ENCODE results near the gene RLN3. TPM values are rescaled to one million over a fixed set of nuclear protein-coding genes. Genes with fewer than 3 reads are reported as not detected.

The RLN3 gene
- total and polyA plus RNA-seq, 2 of the 8 experiments (the other 6 are each of a cell fraction or from before 2014, with no cell fraction given): not detected

- Histone ChIP-seq H3K9me3 (ENCODE audit: insufficient read depth in 2 of 2, low read depth in 1 of 2, low read length in 1 of 2) (no peaks in the 10 kb centered on the region; a peak in 1 of 4 replicates), H3K14ac (ENCODE audit: insufficient read length) (no peak overlapping the region), H3K18ac (ENCODE audit: extremely low read depth, low read length) (no peak overlapping the region), H2BK15ac (ENCODE audit: low read length) (no peak overlapping the region), H2AFZ (ENCODE audit: low read length) (no peak overlapping the region), H3K79me1 (ENCODE audit: low read depth, low read length) (no peaks in the 10 kb centered on the region), H3K4me1 (replicated peaks in 1 of 4; ENCODE audit: control insufficient read depth in 3 of 4, insufficient read depth in 4 of 4, low read length in 3 of 4) (no peaks in the 10 kb centered on the region; a peak in 1 of 7 replicates), H3K4me3 (ENCODE audit: extremely low read depth in 1 of 4, insufficient read depth in 2 of 4, low read depth in 3 of 4, low read length in 4 of 4) (no peak overlapping the region), H3K56ac (replicated peaks; ENCODE audit: insufficient read length, low read depth, low read length) (no peak overlapping the region), H3K36me3 (ENCODE audit: control insufficient read depth in 2 of 4, insufficient read depth in 4 of 4, low read length in 3 of 4) (no peaks in the 10 kb centered on the region), H2BK5ac (ENCODE audit: low read depth, low read length) (no peak overlapping the region), H3K27me3 (replicated peaks in 1 of 4; ENCODE audit: control insufficient read depth in 3 of 4, extremely low read depth in 1 of 4, insufficient read depth in 3 of 4, low read length in 3 of 4) (no peaks in the 10 kb centered on the region), H2AK5ac (ENCODE audit: low read depth, low read length) (no peak overlapping the region), H2BK120ac (replicated peaks; ENCODE audit: low read depth, low read length) (no peak overlapping the region), H3K27ac (ENCODE audit: low read depth, low read length) (no peak overlapping the region), H3K4me2 (ENCODE audit: insufficient read depth in 1 of 2, low read depth in 2 of 2, low read length in 2 of 2) (no peak overlapping the region), H3K9ac (replicated peaks in 1 of 4; ENCODE audit: extremely low read depth in 1 of 4, low read depth in 3 of 4, low read length in 3 of 4) (no peak overlapping the region), H2BK12ac (ENCODE audit: low read depth, low read length) (no peak overlapping the region), H4K20me1 (replicated peaks in 1 of 2; ENCODE audit: control insufficient read depth in 1 of 2, insufficient read depth in 2 of 2, low read length in 2 of 2) (no peaks in the 10 kb centered on the region), H3K79me2 (ENCODE audit: control insufficient read depth in 1 of 2, insufficient read depth in 2 of 2, low read length in 2 of 2) (no peaks in the 10 kb centered on the region), H3K23ac (ENCODE audit: insufficient read length) (no peak overlapping the region), H4K91ac (replicated peaks; ENCODE audit: insufficient read length, low read length) (no peak overlapping the region), H3K23me2 (ENCODE audit: low read depth, low read length) (no peaks in the 10 kb centered on the region; the same call in 1 of the 2 replicates), H4K8ac (ENCODE audit: extremely low read depth, insufficient read depth, low read length) (no peak overlapping the region), H3K4ac (replicated peaks; ENCODE audit: insufficient read length, low read depth, low read length) (no peak overlapping the region), H4K5ac (ENCODE audit: insufficient read length, low read depth, low read length) (no peak overlapping the region), H2BK20ac (ENCODE audit: low read length) (no peak overlapping the region)
- FAIRE-seq: no peak
- ChIA-PET POLR2A (ENCODE audit: partially characterized antibody) (no interaction called here), CTCF (ENCODE audit: partially characterized antibody) (interaction anchor here (1.0 to 9.9 kb wide), 11 partner anchors 9 to 174 kb away, joined by 3 to 77 read pairs (median 5); partner anchors contain the start of genes IL27RA, MISP3 and PALM3)
- no peak for DNase-seq (ENCODE audit: low read depth in 1 of 2, low spot score in 2 of 2)
- WGBS, 2 experiments (ENCODE audit: extremely low coverage in 1 of 2, insufficient coverage in 1 of 2, insufficient read length in 1 of 2, insufficient replicate concordance in 2 of 2, low coverage in 1 of 2, low lambda C conversion rate in 2 of 2, missing lambda C conversion rate in 1 of 2): 100% methylated on average over 4 of the region's 4 CpGs; no CpG with 5 or more reads in 1 of the 2 experiments
- no peak for TF ChIP-seq CBX8 (IDR thresholded peaks at IDR 0.05; ENCODE audit: borderline replicate concordance, low read depth, low read length)
- TF ChIP-seq MAX (IDR thresholded peaks at IDR 0.05): no peak
- TF ChIP-seq CTCF (IDR thresholded peaks at IDR 0.05; ENCODE audit: control extremely low read depth in 1 of 3, insufficient read depth in 1 of 3, low read depth in 1 of 3, low read length in 3 of 3): no peak
- no peak for TF ChIP-seq ZNF274 (IDR thresholded peaks at IDR 0.05; ENCODE audit: borderline replicate concordance, extremely low read depth, low read length)
- TF ChIP-seq CREB1 (IDR thresholded peaks at IDR 0.05): no peak
- no peak for TF ChIP-seq TBP (IDR thresholded peaks at IDR 0.05; ENCODE audit: low read depth, low read length)
- no peak for TF ChIP-seq SRF (IDR thresholded peaks at IDR 0.05; ENCODE audit: low read depth, low read length)
- TF ChIP-seq EZH2 (IDR thresholded peaks at IDR 0.05; ENCODE audit: low read depth, low read length, severe bottlenecking): no peak
- TF ChIP-seq POLR2A (IDR thresholded peaks at IDR 0.05; ENCODE audit: control extremely low read depth in 1 of 2, low read depth in 2 of 2, low read length in 2 of 2): no peak
- no peak for TF ChIP-seq RBBP5 (IDR thresholded peaks at IDR 0.05; ENCODE audit: borderline replicate concordance, low read depth, low read length)
Measured at GRCh38 chr19:14050512-14050911, 22.6 kb downstream of the RLN3 start.
